Left lobe of liver (tissue), 2 donors: ENCODE measurements around the gene BCL2L12. TPM values are rescaled to one million over a fixed set of nuclear protein-coding genes. Genes with fewer than 3 reads are reported as not detected.

Experiments
- ATAC-seq: fragments of 200-7000 bp; cut with Tn5 transposase; one replicate; pipeline ENCODE4 v1.9.1; 2020; ENCODE audit warnings: mild to moderate bottlenecking, moderate library complexity
- DNase-seq: peaks from one replicate; pipeline ENCODE4 v3.0.0-alpha.2; 2020; ENCODE audit warnings: low spot score
- total RNA-seq: library from RNA; stranded (reverse); gene quantifications from one replicate; pipeline ENCODE4 v1.2.1, GENCODE V29; 2021
- donor health status: DM: no; HTN: no; CAD: no; lungs with moderate emphysema.
- donor health status: DM: no; HTN: yes; CAD: no.

The BCL2L12 gene
- total RNA-seq, 1 donor from 2014 or later, result 13.7 TPM

DNA sequence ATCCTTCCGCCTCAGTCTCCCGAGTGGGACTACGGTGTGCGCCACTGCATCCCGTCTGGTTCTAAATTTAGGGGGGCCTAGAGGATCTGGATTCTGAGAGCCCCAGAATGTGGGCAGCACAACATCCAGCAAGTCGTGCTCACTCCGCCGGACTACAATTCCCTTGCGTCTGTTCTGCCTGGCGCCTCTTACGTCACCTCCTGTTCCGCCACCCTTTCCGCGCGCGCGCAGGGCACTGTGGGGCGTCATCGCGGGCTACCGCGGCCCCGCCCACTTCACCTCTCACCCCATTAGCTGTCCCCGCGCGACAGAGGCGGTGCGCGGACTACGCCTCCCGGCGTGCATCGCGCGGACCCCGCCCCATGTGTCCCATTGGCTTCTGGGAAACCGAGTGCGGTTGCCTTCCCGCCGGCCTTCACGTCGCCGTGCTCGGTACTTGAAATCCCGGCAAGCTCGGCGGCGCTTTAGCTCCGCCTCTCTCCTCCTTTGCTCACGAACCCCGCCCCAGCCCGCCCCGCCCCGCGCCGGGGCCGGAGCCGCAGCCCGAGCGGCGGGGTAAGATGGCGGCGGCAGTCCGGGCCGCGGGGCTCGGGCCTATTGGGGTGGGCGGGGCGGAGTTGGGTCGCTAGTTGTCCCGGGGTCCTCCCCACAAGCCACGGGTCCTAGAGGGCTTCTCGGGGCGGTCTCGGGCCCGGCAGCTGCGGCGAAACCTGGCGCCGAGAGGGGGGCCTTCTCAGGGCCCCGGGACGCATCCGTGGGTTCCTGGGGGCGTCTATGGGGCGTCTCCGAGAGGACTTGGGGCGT lies 23.8 kb upstream of the BCL2L12 start, which contains the start of gene SCAF1:
SCAF1 (plus strand) TSS at position 522 of the 804 bp plus-strand sequence. CDS start 2,818 bp downstream, outside the sequence.
- DNase-seq (peak; percentile 100), ATAC-seq (peak; percentile 80)

DNA sequence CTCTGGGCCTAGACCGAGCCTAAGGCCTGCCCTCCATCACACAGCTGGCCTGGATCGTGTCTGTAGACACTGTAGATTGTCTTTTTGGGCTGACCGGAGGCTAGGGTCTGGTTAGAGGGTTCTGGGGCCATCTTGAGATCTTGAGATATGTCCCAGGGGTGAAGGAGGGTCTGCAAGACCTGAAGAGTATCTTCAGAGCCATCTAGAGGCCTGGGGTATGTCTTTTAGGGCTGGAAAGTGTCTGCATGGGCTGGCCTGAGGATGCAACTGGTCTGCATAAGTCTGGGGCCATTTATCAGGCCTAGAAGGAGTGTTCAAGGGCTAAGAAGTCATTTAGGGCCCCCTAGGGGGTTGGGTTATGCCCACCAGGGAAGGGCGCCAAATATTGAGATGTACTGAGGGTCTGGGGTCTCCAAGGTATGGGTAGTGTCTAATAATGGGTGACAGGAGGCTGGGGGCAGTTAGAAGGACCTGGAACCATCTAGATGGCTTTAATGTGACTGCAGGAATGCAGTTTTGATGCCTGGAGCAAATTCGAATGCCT lies 23.2 kb upstream of the BCL2L12 start:
- DNase-seq (no peak), ATAC-seq (no peak)

DNA sequence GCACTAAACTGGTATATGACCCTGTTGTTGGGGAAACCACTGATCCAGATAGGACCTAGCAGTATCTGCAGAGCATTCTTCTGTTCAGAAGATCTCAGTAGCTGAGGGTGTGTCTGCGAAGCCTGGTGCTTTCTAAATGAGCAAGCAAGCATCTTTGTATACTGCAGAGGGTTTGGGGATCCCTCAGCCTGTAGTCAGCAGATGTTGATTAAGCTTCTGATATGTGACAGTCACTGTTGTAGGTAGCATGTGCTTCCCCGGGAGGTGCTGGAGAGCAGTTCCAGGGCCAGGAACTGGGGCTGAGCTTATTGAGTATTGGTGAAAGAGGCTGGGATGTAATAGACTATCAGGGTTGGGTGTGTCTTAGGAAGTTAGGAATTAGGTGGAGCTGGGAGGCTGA lies 22.3 kb upstream of the BCL2L12 start:
- no peak for DNase-seq
- ATAC-seq, result no peak

DNA sequence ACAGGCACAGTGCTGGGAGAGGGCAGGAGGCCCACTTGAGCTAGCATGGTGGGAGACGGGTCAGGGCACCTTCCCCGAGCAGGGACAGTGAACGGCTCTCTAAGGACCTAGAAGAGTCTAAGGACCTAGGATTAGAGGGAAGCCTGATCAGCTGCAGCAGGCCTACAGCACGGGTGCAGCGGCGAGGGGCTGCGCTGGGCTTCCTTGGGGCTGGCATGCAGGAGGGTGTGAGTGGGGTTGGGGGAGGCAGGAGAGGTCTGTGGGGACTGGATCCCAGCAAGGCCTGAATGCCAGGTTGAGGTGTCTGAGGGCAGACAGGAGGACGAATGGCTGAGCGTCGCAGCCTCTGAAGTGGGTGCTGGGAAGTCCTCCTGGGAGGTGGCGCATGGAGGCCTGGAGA lies 20.1 kb upstream of the BCL2L12 start:
- no peak for ATAC-seq
- DNase-seq, result no peak

DNA sequence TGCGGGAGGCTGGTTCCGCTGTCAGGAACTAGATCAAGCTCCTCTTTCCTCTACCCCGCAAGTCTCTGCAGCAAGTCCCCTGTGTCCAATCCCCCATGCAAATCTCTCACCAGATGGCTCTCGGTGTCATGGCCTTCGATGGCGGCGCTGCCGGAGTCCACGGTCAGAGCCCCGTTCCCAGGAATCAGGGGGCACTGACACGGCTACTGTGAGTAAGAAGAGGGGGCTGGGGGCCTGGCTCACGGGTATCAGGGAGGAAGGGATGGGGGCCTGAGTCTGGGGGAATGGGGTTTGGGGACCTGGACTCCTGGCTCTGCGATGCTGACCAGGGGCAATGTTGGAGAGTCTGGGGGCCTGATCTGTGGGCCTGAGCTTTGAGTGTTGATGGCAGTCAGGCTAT lies 19.7 kb upstream of the BCL2L12 start:
- no peak for ATAC-seq
- DNase-seq, result no peak

DNA sequence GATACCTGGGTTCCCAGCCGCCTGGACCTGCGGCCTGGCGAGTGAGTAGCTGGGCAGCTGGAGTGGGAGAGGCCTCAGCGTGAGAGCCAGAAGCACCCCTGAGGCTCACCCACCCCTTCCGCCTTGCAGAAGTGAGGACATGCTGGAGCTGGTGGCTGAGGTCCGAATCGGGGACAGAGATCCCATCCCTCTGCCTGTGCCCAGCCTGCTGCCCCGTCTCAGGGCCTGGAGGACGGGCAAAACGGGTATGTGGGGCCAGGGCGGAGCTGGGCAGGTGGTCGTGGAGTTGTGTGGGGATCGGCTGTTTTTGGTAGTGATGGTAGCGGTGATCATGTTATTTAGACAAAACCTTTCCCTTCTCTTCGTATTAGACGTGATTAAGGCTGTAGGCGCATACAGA lies 19.1 kb upstream of the BCL2L12 start:
- ATAC-seq, result no peak
- no peak for DNase-seq

DNA sequence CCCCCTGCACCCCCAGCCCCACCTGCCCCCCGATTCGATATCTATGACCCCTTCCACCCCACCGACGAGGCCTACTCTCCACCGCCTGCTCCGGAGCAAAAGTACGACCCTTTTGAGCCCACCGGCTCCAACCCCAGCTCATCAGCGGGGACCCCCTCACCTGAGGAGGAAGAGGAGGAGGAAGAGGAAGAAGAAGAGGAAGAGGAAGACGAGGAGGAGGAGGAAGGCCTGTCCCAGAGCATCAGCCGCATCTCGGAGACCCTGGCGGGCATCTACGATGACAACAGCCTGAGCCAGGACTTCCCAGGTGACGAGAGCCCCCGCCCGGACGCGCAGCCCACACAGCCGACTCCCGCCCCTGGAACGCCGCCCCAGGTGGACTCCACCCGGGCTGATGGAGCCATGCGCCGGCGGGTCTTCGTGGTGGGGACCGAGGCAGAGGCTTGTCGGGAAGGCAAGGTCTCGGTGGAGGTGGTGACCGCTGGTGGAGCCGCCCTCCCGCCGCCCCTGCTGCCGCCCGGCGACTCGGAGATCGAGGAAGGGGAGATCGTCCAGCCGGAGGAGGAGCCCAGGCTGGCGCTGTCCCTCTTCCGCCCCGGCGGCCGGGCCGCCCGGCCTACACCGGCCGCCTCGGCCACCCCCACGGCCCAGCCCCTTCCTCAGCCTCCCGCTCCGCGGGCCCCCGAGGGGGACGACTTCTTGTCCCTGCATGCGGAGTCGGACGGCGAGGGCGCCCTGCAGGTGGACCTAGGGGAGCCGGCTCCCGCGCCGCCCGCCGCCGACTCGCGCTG lies 14.5 kb upstream of the BCL2L12 start:
- no peak for ATAC-seq
- no peak for DNase-seq

DNA sequence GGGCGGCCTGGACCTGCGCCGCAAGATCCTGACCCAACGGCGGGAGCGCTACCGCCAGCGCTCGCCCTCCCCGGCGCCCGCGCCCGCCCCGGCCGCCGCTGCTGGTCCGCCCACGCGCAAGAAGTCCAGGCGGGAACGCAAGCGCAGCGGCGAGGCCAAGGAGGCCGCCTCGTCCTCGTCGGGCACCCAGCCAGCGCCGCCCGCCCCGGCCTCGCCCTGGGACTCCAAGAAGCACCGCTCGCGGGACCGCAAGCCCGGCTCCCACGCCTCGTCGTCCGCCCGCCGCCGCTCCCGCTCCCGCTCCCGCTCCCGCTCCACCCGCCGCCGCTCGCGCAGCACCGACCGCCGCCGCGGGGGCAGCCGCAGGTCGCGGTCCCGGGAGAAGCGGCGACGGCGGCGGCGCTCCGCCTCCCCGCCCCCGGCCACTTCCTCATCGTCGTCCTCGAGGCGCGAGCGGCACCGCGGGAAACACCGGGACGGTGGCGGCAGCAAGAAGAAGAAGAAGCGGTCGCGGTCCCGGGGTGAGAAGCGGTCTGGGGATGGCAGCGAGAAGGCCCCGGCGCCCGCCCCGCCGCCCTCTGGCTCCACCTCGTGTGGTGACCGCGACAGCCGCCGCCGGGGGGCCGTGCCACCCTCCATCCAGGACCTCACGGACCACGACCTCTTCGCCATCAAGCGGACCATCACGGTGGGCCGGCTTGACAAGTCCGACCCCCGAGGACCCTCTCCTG lies 13.7 kb upstream of the BCL2L12 start:
- DNase-seq, result no peak

DNA sequence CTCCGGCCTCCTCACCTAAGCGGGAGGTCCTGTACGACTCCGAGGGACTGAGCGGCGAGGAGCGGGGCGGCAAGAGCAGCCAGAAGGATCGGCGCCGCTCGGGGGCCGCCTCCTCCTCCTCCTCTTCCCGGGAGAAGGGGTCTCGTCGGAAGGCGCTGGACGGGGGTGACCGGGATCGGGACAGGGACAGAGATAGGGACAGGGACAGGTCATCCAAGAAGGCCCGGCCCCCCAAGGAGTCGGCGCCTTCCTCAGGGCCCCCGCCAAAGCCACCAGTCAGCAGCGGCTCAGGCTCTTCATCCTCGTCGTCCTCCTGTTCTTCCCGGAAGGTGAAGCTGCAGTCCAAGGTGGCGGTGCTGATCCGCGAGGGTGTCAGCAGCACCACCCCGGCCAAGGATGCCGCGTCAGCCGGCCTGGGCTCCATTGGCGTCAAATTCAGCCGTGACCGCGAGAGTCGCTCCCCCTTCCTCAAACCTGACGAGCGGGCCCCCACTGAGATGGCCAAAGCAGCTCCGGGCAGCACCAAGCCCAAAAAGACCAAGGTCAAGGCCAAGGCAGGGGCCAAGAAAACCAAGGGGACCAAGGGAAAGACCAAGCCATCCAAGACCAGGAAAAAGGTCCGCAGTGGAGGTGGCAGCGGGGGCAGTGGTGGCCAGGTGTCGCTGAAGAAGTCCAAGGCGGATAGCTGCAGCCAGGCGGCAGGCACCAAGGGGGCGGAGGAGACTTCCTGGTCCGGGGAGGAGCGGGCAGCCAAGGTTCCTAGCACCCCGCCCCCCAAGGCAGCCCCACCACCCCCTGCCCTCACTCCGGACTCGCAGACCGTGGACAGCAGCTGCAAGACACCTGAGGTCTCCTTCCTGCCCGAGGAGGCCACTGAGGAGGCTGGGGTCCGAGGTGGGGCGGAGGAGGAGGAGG lies 12.9 kb upstream of the BCL2L12 start:
- no peak for DNase-seq

More for the DNA sequence above, 13.7 kb upstream of the BCL2L12 start:
- ATAC-seq, result no peak

DNA sequence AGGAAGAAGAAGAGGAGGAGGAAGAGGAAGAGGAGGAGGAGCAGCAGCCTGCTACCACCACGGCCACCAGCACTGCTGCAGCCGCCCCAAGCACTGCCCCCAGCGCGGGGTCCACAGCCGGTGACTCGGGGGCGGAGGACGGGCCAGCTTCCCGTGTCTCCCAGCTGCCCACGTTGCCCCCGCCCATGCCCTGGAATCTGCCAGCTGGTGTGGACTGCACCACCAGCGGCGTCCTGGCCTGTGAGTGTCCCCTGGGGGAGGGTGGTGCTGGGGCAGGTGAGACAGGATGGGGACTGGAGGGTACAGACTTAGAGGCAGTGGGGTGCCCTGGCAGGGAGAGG lies 12.3 kb upstream of the BCL2L12 start:
- DNase-seq (no peak), ATAC-seq (no peak)

More for the DNA sequence above, 12.9 kb upstream of the BCL2L12 start:
- no peak for ATAC-seq

DNA sequence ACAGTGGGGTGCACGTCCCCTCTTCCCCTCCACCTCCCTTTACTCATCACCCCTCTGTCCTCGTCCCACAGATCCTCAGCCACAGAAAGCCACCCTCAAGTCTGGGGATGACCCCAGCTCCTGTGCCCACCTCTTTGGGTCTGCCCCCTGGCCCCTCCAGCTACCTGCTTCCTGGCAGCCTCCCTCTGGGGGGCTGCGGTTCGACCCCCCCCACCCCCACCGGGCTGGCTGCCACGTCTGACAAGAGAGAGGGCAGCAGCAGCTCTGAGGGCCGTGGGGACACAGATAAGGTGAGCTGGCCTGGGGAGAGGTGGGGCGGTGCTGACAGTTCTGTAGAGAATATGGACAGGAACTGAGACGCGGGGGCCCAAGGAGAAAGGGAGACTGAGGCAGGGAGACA lies 11.2 kb upstream of the BCL2L12 start:
- DNase-seq, result no peak
- no peak for ATAC-seq

DNA sequence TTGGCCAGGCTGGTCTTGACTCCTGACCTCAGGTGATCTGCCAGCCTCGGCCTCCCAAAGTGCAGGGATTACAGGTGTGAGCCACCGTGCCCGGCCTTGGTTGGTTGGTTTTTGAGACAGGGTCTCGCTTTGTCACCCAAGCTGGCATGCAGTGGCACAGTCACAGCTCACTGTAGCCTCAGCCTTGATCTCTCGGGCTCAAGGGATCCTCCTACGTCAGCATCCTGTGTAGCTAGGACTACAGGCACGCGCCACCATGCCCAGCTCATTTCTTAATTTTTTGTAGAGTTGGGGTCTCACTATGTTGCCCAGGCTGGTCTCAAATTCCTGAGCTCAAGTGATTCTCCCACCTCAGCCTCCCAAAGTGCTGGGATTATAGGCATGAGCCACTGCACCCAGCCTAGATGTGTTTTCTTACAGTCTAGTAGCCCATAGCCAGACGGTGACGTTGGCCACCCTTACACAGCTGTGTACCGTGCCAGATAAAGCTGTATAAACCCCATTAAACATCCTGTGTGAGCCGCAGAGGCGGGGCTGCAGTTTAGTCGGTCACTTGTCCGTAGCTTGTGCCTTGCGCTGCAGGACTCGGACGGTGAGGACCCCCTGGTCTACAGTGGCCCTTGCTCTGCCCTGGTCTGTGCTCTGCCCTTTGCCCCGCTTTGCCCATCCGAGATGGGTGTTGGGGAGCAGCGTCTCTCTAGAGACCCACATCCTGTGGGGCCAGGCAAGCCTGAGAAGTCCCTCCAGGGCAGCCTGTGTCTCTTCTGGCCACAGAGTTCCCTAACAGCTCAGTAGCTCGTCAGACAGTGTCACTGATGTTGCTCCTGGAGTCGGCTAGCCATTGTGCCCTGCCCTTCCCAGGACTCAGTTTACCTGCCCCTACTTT lies 9.9 kb upstream of the BCL2L12 start:
- DNase-seq, result no peak
- no peak for ATAC-seq

DNA sequence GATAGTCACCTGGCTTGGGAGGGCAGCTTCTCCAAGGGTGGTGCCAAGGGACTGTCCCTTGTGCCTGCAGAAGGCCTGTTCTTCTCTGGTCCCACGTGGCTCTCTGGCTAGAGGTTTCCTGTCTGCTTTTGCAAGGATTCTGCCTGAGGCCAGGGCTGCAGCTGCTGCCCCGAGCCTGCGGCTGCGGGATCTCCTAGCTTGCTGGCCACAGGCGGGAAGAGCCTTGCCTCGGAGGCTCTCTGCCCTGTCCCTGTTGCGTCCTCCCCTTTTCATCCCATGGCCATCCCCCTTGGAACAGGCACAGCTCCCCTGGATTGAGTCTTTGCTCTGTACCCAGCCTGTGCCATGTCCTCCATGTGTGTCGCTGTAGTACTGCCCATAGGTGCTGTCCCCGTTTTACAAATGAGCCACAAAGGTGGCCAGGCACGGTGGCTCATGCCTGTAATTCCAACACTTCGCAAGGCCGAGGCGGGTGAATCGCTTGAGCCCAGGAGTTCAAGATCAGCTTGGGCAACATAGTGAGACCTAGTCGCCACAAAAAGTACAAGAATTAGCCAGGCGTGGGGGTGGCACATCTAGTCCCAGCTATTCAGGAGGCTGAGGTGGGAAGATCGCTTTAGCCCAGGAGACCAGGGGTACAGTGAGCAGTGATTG lies 9.2 kb upstream of the BCL2L12 start:
- no peak for DNase-seq
- ATAC-seq, result no peak

DNA sequence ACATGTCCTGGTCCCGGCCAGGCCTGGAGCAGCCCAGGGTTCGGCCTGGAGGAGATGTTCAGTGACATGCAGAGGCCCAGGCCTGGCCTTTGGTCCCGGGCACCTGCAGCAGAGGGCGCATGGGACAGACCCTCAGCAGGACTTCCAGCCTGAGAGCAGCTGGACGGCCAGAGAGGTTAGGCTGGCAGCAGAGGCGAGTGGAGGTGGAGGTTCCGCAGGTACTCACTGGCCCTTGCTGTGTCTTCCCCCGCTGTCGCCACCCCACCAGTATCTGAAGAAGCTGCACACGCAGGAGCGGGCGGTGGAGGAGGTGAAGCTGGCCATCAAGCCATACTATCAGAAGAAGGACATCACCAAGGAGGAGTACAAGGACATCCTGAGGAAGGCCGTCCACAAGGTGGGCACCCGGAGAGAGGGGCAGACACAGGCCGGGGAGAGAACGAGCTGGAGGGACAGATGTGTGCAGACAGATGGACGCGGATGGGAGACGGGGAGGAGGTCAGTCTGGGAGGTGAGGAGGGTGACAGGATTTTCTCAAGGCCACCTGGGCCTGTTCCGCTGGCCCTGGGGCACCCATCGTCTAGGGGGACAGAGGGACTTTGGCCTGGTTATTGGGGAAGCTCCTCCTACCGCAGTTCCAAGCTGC lies 8.1 kb upstream of the BCL2L12 start:
- DNase-seq (no peak), ATAC-seq (no peak)

DNA sequence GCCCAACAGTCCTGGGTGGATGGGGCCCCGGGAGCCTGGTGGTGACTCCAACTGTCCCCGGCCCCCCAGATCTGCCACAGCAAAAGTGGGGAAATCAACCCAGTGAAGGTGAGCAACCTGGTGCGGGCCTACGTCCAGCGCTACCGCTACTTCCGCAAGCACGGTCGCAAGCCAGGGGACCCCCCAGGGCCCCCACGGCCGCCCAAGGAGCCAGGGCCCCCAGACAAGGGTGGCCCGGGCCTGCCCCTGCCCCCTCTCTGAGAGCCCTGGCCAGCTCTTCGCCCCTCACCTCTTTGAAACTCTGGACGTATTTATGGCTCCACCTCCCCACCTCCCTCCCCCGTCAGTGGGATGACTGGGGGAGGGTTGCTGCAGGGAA lies 7.6 kb upstream of the BCL2L12 start:
- no peak for ATAC-seq
- no peak for DNase-seq

DNA sequence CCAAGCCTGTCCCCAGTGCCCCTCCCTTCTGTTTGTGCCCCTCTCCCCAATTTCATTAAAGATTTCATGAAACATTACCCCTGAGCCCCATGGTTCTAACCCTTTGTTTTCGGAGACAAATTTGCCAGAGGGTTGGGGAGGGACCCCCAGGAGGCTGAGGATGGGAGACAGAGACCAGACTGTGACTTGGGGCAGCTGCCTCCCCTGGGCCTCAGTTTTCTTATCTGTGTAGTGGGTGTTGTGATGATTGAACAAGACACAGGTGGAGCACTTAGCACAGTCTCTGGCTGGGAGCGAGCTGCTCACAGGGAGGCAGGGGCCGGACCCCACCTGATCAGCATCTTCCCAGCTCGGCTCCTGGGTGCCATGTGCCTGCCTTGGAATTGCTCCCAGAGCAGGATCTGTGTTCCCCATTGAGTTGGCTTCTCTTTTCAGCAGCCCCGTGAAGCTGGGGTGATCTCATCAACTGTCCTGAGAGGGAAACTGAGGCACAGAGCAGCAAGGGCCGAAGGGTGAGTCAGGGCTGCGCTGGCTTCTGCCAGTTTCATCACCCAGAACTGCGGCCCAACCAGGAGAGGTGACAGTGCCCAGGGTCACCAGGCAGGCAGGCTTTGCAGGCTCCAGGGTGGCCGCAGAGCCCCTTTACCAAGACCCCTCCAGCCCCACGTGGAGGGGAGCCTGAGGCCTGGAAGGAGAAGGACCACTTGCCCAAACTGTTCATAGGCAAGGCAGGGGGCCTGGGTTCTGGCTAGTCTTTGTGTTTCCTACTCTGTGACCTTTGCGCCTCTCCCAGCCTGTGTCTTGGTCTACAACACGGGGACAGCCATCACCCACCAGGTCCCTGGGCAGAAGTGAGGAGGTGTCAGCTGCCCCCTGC lies 6.9 kb upstream of the BCL2L12 start:
- DNase-seq, result no peak
- no peak for ATAC-seq

DNA sequence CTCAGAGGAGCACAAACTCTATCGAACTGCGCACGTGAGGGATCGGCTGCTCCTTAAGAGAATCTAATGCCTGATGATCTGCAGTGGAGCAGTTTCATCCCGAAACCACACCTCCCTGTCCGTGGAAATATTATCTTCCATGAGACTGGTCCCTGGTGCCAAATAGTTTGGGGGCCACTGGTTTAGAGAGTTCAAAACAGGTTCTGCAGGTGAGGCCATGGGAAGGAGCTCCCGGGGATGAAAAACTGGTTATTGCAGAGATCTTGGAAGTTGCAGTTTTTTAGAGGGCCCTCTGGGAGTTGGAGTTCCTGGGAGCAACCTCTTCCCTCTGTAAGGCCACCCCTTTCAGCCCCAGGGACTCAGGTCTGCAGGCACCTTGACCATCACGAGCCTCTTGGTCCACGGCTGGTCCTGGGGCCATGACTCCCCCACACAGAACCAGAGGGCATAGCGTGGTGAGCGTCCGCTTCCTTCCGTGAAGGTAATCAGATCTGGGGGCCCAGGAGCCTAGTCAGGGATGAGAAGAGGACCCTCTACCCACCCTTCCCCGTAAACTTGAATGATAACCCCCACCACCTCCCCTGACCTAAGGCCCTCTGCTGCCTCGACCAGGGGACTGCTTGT lies 5.3 kb upstream of the BCL2L12 start:
- ATAC-seq, result no peak

More for the DNA sequence above, 5.3 kb upstream of the BCL2L12 start:
- DNase-seq, result no peak
